Measurements from ENCODE around the gene PTPRN2.
"Not testable (repeated sequence)": the region's sequence is repeated elsewhere in the genome, so short reads cannot be mapped to it uniquely, and the experiment has no call there.

Gene PTPRN2

GRCh38 chr7:157847756-157848487 is 739.7 kb downstream of the PTPRN2 start:
- DNase-seq, result not testable (repeated sequence)

- DNase-seq, result not testable (repeated sequence)
These were observed 740.9 kb downstream of the PTPRN2 start for GRCh38 chr7:157846746-157847145.

- DNase-seq, result no peak
These were observed 741.4 kb downstream of the PTPRN2 start for GRCh38 chr7:157846271-157846670.

GRCh38 chr7:157845203-157845835 is 742.3 kb downstream of the PTPRN2 start:
- no peak for DNase-seq

GRCh38 chr7:157844611-157845010 is 743.0 kb downstream of the PTPRN2 start:
- no peak for DNase-seq

- DNase-seq, result no peak
These were observed 743.5 kb downstream of the PTPRN2 start for GRCh38 chr7:157844141-157844540.

- DNase-seq, result no peak
These were observed 744.1 kb downstream of the PTPRN2 start for GRCh38 chr7:157843336-157844140.

- DNase-seq, result no peak
These were observed 745.8 kb downstream of the PTPRN2 start for GRCh38 chr7:157841773-157842370.

GRCh38 chr7:157840914-157841772 is 746.5 kb downstream of the PTPRN2 start:
- no peak for DNase-seq

GRCh38 chr7:157840174-157840913 is 747.3 kb downstream of the PTPRN2 start:
- no peak for DNase-seq

- DNase-seq, result no peak
These were observed 747.9 kb downstream of the PTPRN2 start for GRCh38 chr7:157839672-157840167.

GRCh38 chr7:157839226-157839625 is 748.4 kb downstream of the PTPRN2 start:
- no peak for DNase-seq

- no peak for DNase-seq
These were observed 750.1 kb downstream of the PTPRN2 start for GRCh38 chr7:157837561-157837960.

GRCh38 chr7:157837047-157837446 is 750.6 kb downstream of the PTPRN2 start:
- no peak for DNase-seq

GRCh38 chr7:157834501-157835163 is 753.0 kb downstream of the PTPRN2 start:
- DNase-seq, result no peak

GRCh38 chr7:157832866-157833607 is 754.6 kb downstream of the PTPRN2 start:
- no peak for DNase-seq

- no peak for DNase-seq
These were observed 755.2 kb downstream of the PTPRN2 start for GRCh38 chr7:157832421-157832820.

- no peak for DNase-seq
These were observed 755.6 kb downstream of the PTPRN2 start for GRCh38 chr7:157832006-157832405.

GRCh38 chr7:157831143-157831905 is 756.3 kb downstream of the PTPRN2 start:
- no peak for DNase-seq
